ENCODE results near the gene ANXA6.

Gene ANXA6

DNA sequence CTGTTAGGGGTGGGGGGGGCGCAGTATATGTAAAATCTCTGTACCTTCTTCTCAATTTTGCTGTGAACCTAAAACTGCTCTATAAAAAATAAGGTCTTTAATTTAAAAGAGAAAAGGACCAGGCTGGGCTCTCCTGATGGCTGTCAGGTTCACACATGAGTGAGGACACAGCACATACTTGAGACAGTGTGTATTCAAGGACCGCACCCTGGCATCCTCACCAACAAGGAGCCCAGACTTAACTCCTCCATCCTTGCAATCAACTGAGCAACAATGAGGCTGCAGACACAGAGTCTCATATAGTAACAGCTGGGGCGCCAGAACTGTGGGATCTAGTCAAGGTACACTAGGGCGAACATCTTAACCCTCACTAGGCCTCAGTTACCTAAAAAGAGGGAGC is 86.6 kb downstream of the ANXA6 start:
- Mint-ChIP-seq H3K9me3 (no peaks in the 10 kb centered on the region), H3K4me3 (no peak overlapping the region), H3K27ac (peak overlapping the region; percentile 78), H3K4me1 (peaks cover 95% of the 10 kb centered on the region), H3K36me3 (peaks cover 97% of the 10 kb centered on the region)
- DNase-seq (ENCODE audit: low spot score in 2 of 2) (no peak), ATAC-seq (no peak)

GRCh38 chr5:151070449-151070848 is 87.1 kb downstream of the ANXA6 start:
- Mint-ChIP-seq H3K4me1 (peaks cover 95% of the 10 kb centered on the region), H3K4me3 (no peak overlapping the region), H3K9me3 (no peaks in the 10 kb centered on the region), H3K27ac (peak overlapping the region; percentile 69), H3K36me3 (peaks cover 97% of the 10 kb centered on the region)
- DNase-seq (ENCODE audit: low spot score in 2 of 2) (no peak), ATAC-seq (no peak)

DNA sequence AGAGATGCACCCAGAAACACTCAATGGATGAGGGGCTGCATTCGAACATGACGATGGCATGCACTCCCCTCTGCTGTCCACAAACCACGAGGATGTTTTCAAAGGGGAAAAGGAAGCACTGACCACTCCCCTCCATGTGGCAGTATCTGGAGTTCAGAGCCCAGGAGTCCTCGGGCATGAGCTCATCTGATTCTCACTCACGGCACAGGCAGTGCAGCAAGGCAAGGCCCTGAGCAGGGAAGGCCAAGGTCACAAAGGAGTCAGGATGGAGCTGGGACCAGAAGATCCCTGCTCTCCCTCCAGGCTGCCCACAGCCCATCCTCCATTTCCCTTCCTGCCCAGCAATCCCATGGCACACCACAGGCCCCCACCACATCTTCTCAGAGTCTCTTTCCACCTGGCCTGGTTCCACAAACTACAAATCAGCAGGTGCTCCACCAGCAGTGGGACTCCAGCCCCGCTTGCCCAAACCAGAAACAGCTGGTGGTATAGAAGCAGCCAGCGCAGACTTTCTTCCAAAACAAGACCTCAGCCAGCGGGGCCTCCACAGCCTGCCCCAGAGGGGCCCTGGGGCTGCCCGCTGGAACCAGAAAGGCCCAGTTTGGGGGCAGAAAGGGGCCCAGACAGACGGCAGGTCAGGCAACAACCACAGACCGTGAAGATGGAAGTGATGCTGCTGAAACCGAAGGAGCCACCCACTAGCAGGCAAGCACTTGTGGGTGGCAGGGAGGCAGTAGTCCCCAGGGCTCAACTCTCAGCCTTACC is 89.0 kb downstream of the ANXA6 start:
- ATAC-seq (peak; percentile 86), DNase-seq (ENCODE audit: low spot score in 2 of 2) (peak; percentile 43 to 65)
- Mint-ChIP-seq H3K27ac (peak overlapping the region; percentile 92), H3K4me1 (peaks cover 98% of the 10 kb centered on the region), H3K9me3 (no peaks in the 10 kb centered on the region), H3K4me3 (peak overlapping the region; percentile 67), H3K36me3 (peaks cover 97% of the 10 kb centered on the region)

DNA sequence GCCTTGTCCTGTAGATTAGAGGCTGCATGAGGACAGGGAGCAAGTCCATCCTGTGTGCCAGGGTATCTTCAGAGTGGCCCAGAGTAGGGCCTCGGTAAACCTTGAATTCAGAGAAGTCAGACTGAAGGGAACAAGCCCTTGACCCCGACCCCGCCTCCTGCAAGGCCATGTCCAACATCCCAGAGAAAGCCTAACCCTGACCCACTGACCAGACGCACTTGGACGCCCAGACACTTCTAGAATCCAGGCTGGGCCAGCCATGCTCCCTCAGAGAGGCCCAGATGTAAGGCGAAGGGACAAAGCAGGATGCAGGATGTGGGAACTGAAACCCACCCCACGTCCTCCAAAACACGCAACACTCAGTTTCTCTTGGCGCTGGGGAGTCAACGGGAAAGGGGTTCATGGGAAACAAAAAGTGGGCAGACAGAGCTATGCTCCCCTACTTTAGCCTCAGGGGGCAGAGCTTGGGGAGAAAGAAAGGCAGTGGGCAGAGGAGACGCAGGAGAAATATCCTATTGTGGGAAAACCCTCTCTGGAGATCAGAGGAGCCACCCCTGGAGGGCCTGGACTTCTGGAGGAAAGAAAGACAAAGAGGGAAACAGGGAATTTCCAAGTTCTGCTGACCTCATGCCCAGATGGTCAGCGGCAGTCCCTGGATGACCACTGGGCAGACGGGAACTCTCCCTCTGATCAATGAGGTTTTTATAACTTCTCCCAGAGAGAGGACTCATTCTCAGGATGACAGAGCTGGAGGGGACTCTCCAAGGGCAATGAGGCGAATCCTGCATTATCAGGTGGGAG is 89.7 kb downstream of the ANXA6 start:
- Mint-ChIP-seq H3K27ac (peak overlapping the region; percentile 92), H3K4me3 (peak overlapping the region; percentile 67), H3K4me1 (peaks cover 98% of the 10 kb centered on the region), H3K9me3 (no peaks in the 10 kb centered on the region), H3K36me3 (peaks cover 97% of the 10 kb centered on the region)
- no peak for DNase-seq (ENCODE audit: low spot score in 2 of 2)
- no peak for ATAC-seq

DNA sequence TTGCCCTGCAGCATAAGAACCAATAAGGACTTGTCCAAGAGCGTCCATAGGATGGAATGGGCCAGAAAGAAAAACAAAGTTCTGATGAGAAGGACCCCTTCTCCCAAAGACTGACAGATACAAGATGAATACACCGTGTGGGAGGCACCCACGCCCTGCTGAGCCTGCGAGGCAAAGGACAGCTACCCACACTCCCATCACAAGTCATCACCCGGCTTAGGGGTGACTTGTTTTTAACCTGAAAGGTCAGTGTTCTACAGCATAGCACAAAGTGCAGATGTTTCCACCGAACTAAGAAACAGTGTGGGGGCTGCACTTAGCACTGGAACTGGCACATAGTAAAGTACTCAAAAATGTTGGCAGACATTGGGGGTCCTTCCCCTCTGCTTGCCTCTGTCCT is 90.7 kb downstream of the ANXA6 start:
- peak overlapping the region; percentile 92 for H3K27ac Mint-ChIP-seq
- H3K4me1 Mint-ChIP-seq, result peaks cover 92% of the 10 kb centered on the region
- peak overlapping the region; percentile 67 for H3K4me3 Mint-ChIP-seq
- no peaks in the 10 kb centered on the region for H3K9me3 Mint-ChIP-seq
- H3K36me3 Mint-ChIP-seq, result peaks cover 97% of the 10 kb centered on the region
- peak; percentile 33 for ATAC-seq
- DNase-seq (ENCODE audit: low spot score in 2 of 2), result no peak

GRCh38 chr5:151065609-151066008 is 92.0 kb downstream of the ANXA6 start:
- DNase-seq (ENCODE audit: low spot score in 2 of 2), result no peak
- ATAC-seq, result peak; percentile 49
- Mint-ChIP-seq H3K4me1 (peaks cover 90% of the 10 kb centered on the region), H3K9me3 (no peaks in the 10 kb centered on the region), H3K27ac (no peak overlapping the region), H3K4me3 (peak overlapping the region; percentile 67), H3K36me3 (peaks cover 97% of the 10 kb centered on the region)

DNA sequence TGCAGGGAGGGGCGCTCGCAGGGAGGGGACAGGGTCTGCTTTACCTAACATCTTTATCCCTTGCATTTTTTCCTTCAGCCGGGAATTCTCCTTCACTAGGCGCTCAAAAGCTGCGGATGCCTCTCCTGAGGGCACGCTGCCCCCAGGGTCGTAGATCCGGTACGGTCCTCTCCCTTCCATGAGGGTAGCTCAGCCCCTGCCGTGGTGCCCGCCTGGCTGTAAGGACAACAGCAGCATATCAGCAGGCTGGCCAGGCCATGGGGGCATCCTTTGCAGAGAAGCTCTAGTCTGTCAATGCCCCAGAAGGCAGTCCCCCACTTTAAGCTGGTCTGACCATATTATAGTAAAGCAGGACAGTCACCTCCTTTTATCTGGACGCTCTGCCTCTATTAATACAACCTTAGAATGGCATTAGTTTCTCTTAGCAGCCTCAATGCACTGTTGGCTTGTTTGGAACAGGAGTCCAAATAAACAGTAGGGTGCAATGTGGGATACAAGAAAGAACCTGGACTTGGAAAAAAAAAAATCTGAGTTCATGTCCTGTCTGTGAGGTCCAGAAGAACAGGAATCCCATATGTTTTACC is 92.6 kb downstream of the ANXA6 start:
- peaks cover 89% of the 10 kb centered on the region for H3K4me1 Mint-ChIP-seq
- H3K36me3 Mint-ChIP-seq, result peaks cover 97% of the 10 kb centered on the region
- DNase-seq (ENCODE audit: low spot score in 2 of 2) (no peak), ATAC-seq (no peak)
- H3K4me3 Mint-ChIP-seq, result peak overlapping the region; percentile 67
- H3K27ac Mint-ChIP-seq, result peak overlapping the region; percentile 45
- H3K9me3 Mint-ChIP-seq, result no peaks in the 10 kb centered on the region

DNA sequence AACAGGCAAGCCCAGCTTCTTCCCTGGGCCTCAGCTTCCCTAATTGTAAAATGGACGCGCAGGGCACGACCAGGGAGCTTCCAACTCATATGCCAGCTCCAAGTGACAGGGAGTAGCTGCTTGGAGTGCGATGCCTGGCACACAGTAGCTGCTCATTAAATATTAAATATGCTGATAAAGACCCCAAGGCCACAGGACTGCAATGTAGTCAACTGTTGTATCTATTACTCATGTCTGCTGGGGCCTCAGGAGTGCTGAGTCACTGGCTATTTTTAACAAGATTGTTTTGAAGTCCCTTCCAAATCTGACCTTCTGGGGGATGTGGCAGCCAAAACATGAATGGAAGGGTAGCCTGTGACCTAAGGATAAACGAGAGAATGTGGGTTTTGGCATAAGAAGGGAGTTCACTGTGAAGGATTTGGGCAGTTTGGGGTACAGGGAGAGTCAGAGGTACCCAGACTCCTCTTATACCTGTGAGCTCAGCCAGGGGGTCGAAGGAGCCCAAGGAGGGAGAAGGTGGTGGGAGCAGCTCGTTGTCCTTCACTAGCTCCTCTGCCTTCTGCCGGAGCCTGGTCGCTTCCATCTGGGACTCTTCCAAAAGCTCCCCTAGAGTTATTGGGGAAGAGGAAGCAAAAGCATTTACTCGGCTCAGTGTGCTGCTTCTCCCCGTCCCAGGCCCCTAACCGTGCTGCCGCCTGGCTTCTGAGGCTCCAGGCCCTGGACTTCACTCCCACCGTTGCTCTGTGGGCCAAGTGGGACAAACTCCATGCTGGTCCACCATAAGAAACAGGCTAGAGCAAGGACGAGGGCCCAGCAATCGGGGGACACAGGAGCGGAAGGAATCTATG is 94.2 kb downstream of the ANXA6 start:
- DNase-seq (ENCODE audit: low spot score in 2 of 2) (no peak), ATAC-seq (peak; percentile 36)
- H3K27ac Mint-ChIP-seq, result peak overlapping the region; percentile 38
- H3K36me3 Mint-ChIP-seq, result peaks cover 100% of the 10 kb centered on the region
- no peaks in the 10 kb centered on the region for H3K9me3 Mint-ChIP-seq
- H3K4me1 Mint-ChIP-seq, result peaks cover 89% of the 10 kb centered on the region
- H3K4me3 Mint-ChIP-seq, result peak overlapping the region; percentile 16

GRCh38 chr5:151062405-151063141 is 95.0 kb downstream of the ANXA6 start:
- H3K27ac Mint-ChIP-seq, result peak overlapping the region; percentile 38
- no peak for DNase-seq (ENCODE audit: low spot score in 2 of 2)
- peaks cover 100% of the 10 kb centered on the region for H3K36me3 Mint-ChIP-seq
- peaks cover 84% of the 10 kb centered on the region for H3K4me1 Mint-ChIP-seq
- no peaks in the 10 kb centered on the region for H3K9me3 Mint-ChIP-seq
- no peak for ATAC-seq
- no peak overlapping the region for H3K4me3 Mint-ChIP-seq

- Mint-ChIP-seq H3K4me1 (peaks cover 76% of the 10 kb centered on the region), H3K36me3 (peaks cover 100% of the 10 kb centered on the region), H3K9me3 (no peaks in the 10 kb centered on the region), H3K27ac (peak overlapping the region; percentile 38), H3K4me3 (no peak overlapping the region)
- DNase-seq (ENCODE audit: low spot score in 2 of 2) (no peak), ATAC-seq (no peak)
These were observed 96.8 kb downstream of the ANXA6 start for GRCh38 chr5:151060742-151061141.

DNA sequence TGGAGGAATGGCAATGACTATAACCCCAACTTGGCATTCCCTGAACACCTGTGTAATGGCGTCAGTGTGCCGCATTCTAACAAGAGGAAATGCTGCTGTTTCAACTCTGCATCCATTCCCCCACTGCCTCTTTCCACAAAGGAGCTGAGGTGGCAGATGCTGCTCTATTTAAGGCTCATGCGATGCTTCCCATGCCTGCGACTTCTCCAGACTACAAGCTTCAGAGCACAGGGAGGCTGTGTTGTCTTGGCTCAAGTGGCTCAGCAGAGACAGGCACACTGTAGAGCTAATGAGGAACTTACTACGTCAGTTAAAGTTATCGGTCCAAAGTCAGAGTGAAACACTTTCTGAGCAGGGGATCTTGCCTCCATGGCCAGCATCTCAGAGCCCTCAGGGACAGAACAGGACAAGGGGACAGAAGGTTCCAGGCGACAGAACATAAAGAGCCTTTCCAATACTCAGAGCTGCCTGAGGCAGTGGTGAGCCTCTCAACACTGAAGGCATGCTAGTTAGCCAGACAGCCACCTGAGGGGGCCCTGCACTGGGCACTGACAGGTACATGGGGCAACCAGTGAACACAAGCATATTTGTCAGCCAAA is 98.6 kb downstream of the ANXA6 start:
- Mint-ChIP-seq H3K4me3 (peak overlapping the region; percentile 7), H3K27ac (peak overlapping the region; percentile 60), H3K9me3 (no peaks in the 10 kb centered on the region), H3K4me1 (peaks cover 70% of the 10 kb centered on the region), H3K36me3 (peaks cover 100% of the 10 kb centered on the region)
- no peak for DNase-seq (ENCODE audit: low spot score in 2 of 2)
- no peak for ATAC-seq

GRCh38 chr5:151058301-151058700 is 99.3 kb downstream of the ANXA6 start:
- Mint-ChIP-seq H3K9me3 (no peaks in the 10 kb centered on the region), H3K4me1 (peaks cover 63% of the 10 kb centered on the region), H3K4me3 (no peak overlapping the region), H3K36me3 (peaks cover 100% of the 10 kb centered on the region), H3K27ac (peak overlapping the region; percentile 60)
- ATAC-seq, result no peak
- no peak for DNase-seq (ENCODE audit: low spot score in 2 of 2)

- Mint-ChIP-seq H3K36me3 (peaks cover 100% of the 10 kb centered on the region), H3K9me3 (no peaks in the 10 kb centered on the region), H3K4me3 (no peak overlapping the region), H3K4me1 (peaks cover 58% of the 10 kb centered on the region), H3K27ac (peak overlapping the region; percentile 67)
- ATAC-seq, result no peak
- no peak for DNase-seq (ENCODE audit: low spot score in 2 of 2)
These were observed 100.9 kb downstream of the ANXA6 start for GRCh38 chr5:151056379-151057325.
